ENCODE measurements around the gene TOR1AIP2. TPM values are rescaled to one million over a fixed set of nuclear protein-coding genes. Genes with fewer than 3 reads are reported as not detected.

The TOR1AIP2 gene
- total RNA-seq, 2 donors from 2014 or later: 70.9 to 78.3 TPM

GRCh38 chr1:179925922-179926849, 48.6 kb upstream of the TOR1AIP2 start:
- Mint-ChIP-seq H3K36me3 (ENCODE audit: low read depth) (no peaks in the 10 kb centered on the region), H3K4me3 (no peak overlapping the region), H3K27me3 (ENCODE audit: insufficient read depth) (no peaks in the 10 kb centered on the region), H3K27ac (no peak overlapping the region), H3K9me3 (no peaks in the 10 kb centered on the region), H3K4me1 (peaks cover 27% of the 10 kb centered on the region)
- Histone ChIP-seq H3K27ac (ENCODE audit: low read depth, low read length) (no peak overlapping the region), H3K9ac (ENCODE audit: extremely low read depth, low read length, poor library complexity, severe bottlenecking) (no peak overlapping the region), H3K4me1 (ENCODE audit: control insufficient read depth, insufficient read depth, low read length) (peaks cover 5% of the 10 kb centered on the region), H3K36me3 (ENCODE audit: control insufficient read depth, insufficient read depth, low read length) (no peaks in the 10 kb centered on the region), H3K9me3 (ENCODE audit: control insufficient read depth, low read length) (no peaks in the 10 kb centered on the region), H3K27me3 (ENCODE audit: control insufficient read depth, insufficient read depth, low read length, poor library complexity, severe bottlenecking) (no peaks in the 10 kb centered on the region), H3K4me3 (ENCODE audit: low read length) (no peak overlapping the region)
- no peak for TF ChIP-seq CTCF (conservative IDR thresholded peaks at IDR 0.05)
- DNase-seq: no peak
- WGBS, 2 experiments (ENCODE audit: insufficient coverage in 1 of 2, insufficient read length in 1 of 2): 83 to 95% methylated on average over 1 to 3 of the region's 4 CpGs

- H3K27ac Mint-ChIP-seq: no peak overlapping the region
- peaks cover 23% of the 10 kb centered on the region for H3K4me1 Mint-ChIP-seq
- no peak overlapping the region for H3K4me3 ChIP-seq (ENCODE audit: low read length)
- H3K27me3 ChIP-seq (ENCODE audit: control insufficient read depth, insufficient read depth, low read length, poor library complexity, severe bottlenecking): no peaks in the 10 kb centered on the region
- no peak for DNase-seq
- no peaks in the 10 kb centered on the region for H3K27me3 Mint-ChIP-seq (ENCODE audit: insufficient read depth)
- H3K27ac ChIP-seq (ENCODE audit: low read depth, low read length): no peak overlapping the region
- no peaks in the 10 kb centered on the region for H3K9me3 ChIP-seq (ENCODE audit: control insufficient read depth, low read length)
- H3K4me3 Mint-ChIP-seq: no peak overlapping the region
- WGBS, 2 experiments (ENCODE audit: insufficient coverage in 1 of 2, insufficient read length in 1 of 2): 89 to 94% methylated on average over 3 to 5 of the region's 5 CpGs
- H3K36me3 ChIP-seq (ENCODE audit: control insufficient read depth, insufficient read depth, low read length): no peaks in the 10 kb centered on the region
- no peaks in the 10 kb centered on the region for H3K9me3 Mint-ChIP-seq
- no peak overlapping the region for H3K9ac ChIP-seq (ENCODE audit: extremely low read depth, low read length, poor library complexity, severe bottlenecking)
- H3K36me3 Mint-ChIP-seq (ENCODE audit: low read depth): peaks cover 2% of the 10 kb centered on the region
- peaks cover 5% of the 10 kb centered on the region for H3K4me1 ChIP-seq (ENCODE audit: control insufficient read depth, insufficient read depth, low read length)
- TF ChIP-seq CTCF (conservative IDR thresholded peaks at IDR 0.05): no peak
Observed at GRCh38 chr1:179925302-179925701, 47.7 kb upstream of the TOR1AIP2 start.

- H3K9me3 ChIP-seq (ENCODE audit: control insufficient read depth, low read length): no peaks in the 10 kb centered on the region
- peaks cover 10% of the 10 kb centered on the region for H3K36me3 Mint-ChIP-seq (ENCODE audit: low read depth)
- H3K27me3 Mint-ChIP-seq (ENCODE audit: insufficient read depth): no peaks in the 10 kb centered on the region
- H3K27ac Mint-ChIP-seq: no peak overlapping the region
- no peaks in the 10 kb centered on the region for H3K27me3 ChIP-seq (ENCODE audit: control insufficient read depth, insufficient read depth, low read length, poor library complexity, severe bottlenecking)
- H3K4me1 ChIP-seq (ENCODE audit: control insufficient read depth, insufficient read depth, low read length): peaks cover 5% of the 10 kb centered on the region
- H3K4me3 Mint-ChIP-seq: no peak overlapping the region
- 75% methylated on average over 1 of the region's 1 CpG; no CpG with 5 or more reads in 1 of the 2 experiments for WGBS, 2 experiments (ENCODE audit: insufficient coverage in 1 of 2, insufficient read length in 1 of 2)
- H3K36me3 ChIP-seq (ENCODE audit: control insufficient read depth, insufficient read depth, low read length): peaks cover 9% of the 10 kb centered on the region
- no peaks in the 10 kb centered on the region for H3K9me3 Mint-ChIP-seq
- TF ChIP-seq CTCF (conservative IDR thresholded peaks at IDR 0.05): no peak
- no peak overlapping the region for H3K9ac ChIP-seq (ENCODE audit: extremely low read depth, low read length, poor library complexity, severe bottlenecking)
- peaks cover 22% of the 10 kb centered on the region for H3K4me1 Mint-ChIP-seq
- no peak overlapping the region for H3K27ac ChIP-seq (ENCODE audit: low read depth, low read length)
- no peak for DNase-seq
- H3K4me3 ChIP-seq (ENCODE audit: low read length): no peak overlapping the region
Observed at GRCh38 chr1:179924268-179924667, 46.7 kb upstream of the TOR1AIP2 start.
